ENCODE data around the gene FANCD2. TPM values are rescaled to one million over a fixed set of nuclear protein-coding genes. Genes with fewer than 3 reads are reported as not detected.
"Not testable (repeated sequence)": the region's sequence is repeated elsewhere in the genome, so short reads cannot be mapped to it uniquely, and the experiment has no call there.

Gene FANCD2
- total and polyA plus RNA-seq, 10 donors = 9.3 to 20.2 (median 13.6) TPM

DNA sequence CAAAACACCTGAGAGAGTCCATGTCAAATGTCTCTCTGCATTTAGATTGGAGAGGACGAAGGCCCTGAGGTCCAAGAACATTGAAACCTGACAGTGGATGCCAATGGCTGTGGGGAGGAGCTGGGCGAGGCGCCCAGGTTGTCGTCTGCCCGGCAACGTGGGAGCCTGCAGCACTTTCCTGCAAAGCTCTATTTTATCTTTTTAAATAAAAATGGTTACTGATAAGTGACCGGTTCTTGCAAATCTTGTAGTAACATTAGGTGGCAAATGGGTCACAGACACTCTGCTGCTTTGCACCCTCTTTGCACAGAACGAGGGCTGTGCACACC lies 19.5 kb upstream of the FANCD2 start:
- no peaks in the 10 kb centered on the region for H3K9me3 ChIP-seq
- DNase-seq = no peak
- H3K27ac ChIP-seq = no peak overlapping the region
- intact Hi-C loops (cut with DNase I; ENCODE audit: low total_unique reads) = no loop called here
- peaks cover 14 to 37% (median 33%) of the 10 kb centered on the region in 6 donors for H3K4me1 ChIP-seq
- no peaks in the 10 kb centered on the region for H3K27me3 ChIP-seq (replicated peaks in 1 of 7)
- H3K4me3 ChIP-seq = no peak overlapping the region
- H3K36me3 ChIP-seq = peaks cover 0 to 20% (median 0%) of the 10 kb centered on the region in 6 donors
- WGBS, 5 donors = 79 to 90% (median 85%) methylated on average over 8 of the region's 8 CpGs
- TF ChIP-seq CTCF (IDR thresholded peaks at IDR 0.05 in 8 of 11, conservative IDR thresholded peaks at IDR 0.05 in 3 of 11) = no peak
- TF ChIP-seq POLR2AphosphoS5 (IDR thresholded peaks at IDR 0.05) = no peak
- no peak for TF ChIP-seq POLR2A (IDR thresholded peaks at IDR 0.05)

GRCh38 chr3:10007126-10007782 lies 19.0 kb upstream of the FANCD2 start:
- Histone ChIP-seq H3K36me3 (peaks cover 0 to 17% (median 0%) of the 10 kb centered on the region in 6 donors), H3K4me1 (peaks cover 14 to 39% (median 33%) of the 10 kb centered on the region in 6 donors), H3K27ac (no peak overlapping the region), H3K4me3 (no peak overlapping the region), H3K9me3 (no peaks in the 10 kb centered on the region), H3K27me3 (replicated peaks in 1 of 7) (no peaks in the 10 kb centered on the region)
- no peak for TF ChIP-seq POLR2AphosphoS5 (IDR thresholded peaks at IDR 0.05)
- no peak for TF ChIP-seq POLR2A (IDR thresholded peaks at IDR 0.05)
- no peak for TF ChIP-seq CTCF (IDR thresholded peaks at IDR 0.05 in 8 of 11, conservative IDR thresholded peaks at IDR 0.05 in 3 of 11)
- no peak for DNase-seq
- WGBS, 5 donors = 60 to 85% (median 78%) methylated on average over 3 to 7 of the region's 7 CpGs
- intact Hi-C loops (cut with DNase I; ENCODE audit: low total_unique reads) = no loop called here

- WGBS, 5 donors = 77 to 92% (median 84%) methylated on average over 4 of the region's 4 CpGs
- H3K27ac ChIP-seq = peak overlapping the region in 1 of 8 donors; percentile 85
- peaks cover 14 to 39% (median 33%) of the 10 kb centered on the region in 6 donors for H3K4me1 ChIP-seq
- peak overlapping the region in 2 of 8 donors; percentile 46 to 72 for H3K4me3 ChIP-seq
- H3K9me3 ChIP-seq; H3K36me3 ChIP-seq; intact Hi-C loops (cut with DNase I; ENCODE audit: low total_unique reads); H3K27me3 ChIP-seq (replicated peaks in 1 of 7); DNase-seq: not testable (repeated sequence)
Observed at GRCh38 chr3:10008216-10008587, 18.0 kb upstream of the FANCD2 start.

DNA sequence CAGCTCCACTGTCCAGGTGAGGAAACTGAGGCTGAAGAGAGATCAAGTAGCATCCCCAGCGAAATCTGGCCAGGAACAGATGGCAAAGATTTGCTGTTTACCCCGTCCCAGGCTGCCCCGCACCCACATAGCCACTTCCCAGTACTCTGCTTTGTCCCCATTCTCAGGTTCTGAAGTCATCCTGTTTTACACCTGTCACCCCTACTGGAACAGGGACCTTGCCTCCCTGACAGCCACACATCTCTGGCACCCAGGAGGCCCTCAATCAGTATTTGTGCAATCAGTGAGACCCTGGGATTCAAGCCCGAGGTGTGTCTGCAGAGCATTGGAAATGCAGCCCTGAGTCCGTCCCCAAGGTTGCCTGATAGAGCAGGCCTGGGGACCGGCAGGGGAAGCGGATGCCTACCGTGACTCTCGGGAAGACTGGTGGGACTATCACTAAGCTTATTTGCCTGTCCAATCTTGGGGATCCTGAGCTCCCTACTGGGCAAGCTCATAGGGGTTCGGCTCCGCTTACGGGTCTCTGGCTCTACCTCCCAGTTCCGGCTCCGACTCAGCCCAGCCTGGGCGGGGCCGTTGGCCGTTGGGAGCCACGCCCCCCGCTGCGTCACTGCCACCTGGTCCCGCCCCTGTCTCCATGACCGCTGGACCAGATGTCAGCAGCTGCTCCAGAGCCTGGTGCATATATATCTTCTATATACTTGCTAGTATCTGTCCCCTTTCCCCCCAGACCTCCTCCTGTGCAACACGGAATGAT lies 17.5 kb upstream of the FANCD2 start:
- peaks cover 14 to 39% (median 33%) of the 10 kb centered on the region in 6 donors for H3K4me1 ChIP-seq
- TF ChIP-seq CTCF (IDR thresholded peaks at IDR 0.05 in 8 of 11, conservative IDR thresholded peaks at IDR 0.05 in 3 of 11) (no peak), POLR2AphosphoS5 (IDR thresholded peaks at IDR 0.05) (peak; percentile 57 to 84 (median 76))
- 6 to 17% (median 9%) methylated on average over 11 to 23 of the region's 23 CpGs for WGBS, 5 donors
- H3K4me3 ChIP-seq = peak overlapping the region; percentile 23 to 72 (median 47)
- H3K36me3 ChIP-seq = peaks cover 0 to 2% (median 0%) of the 10 kb centered on the region in 6 donors
- no peaks in the 10 kb centered on the region for H3K9me3 ChIP-seq
- intact Hi-C loops (cut with DNase I; ENCODE audit: low total_unique reads) = no loop called here
- DNase-seq = peak; percentile 98
- H3K27ac ChIP-seq = peak overlapping the region in 6 of 8 donors; percentile 22 to 85 (median 72)
- H3K27me3 ChIP-seq (replicated peaks in 1 of 7) = no peaks in the 10 kb centered on the region
